GM21515 (cell line): ENCODE data around the gene AASS.

Experiments
- ATAC-seq: cut with Tn5 transposase; IDR thresholded peaks from one replicate; pipeline ENCODE4 v1.9.1; 2021; ENCODE audit not compliant: unreplicated experiment

AASS gene

DNA sequence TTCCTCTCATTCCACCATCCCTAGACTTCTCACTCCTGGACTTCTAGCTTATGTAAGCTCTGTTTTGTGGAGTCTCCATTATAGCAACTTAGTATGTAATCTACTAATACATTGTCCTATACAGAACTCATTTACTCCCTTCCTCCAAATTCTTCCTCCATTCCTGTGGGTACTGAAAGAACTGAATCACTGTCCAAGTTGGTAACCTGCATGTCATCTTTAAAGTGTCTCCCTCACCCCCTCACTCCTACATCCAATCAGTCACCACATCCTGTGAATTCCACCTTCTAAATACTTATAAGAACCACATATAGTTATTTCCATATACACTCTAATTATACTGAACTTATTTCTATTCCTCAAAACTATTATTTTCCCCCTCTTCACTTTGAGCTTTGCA lies 20.3 kb downstream of the AASS start:
- ATAC-seq, result no peak

- ATAC-seq, result no peak
Measured at GRCh38 chr7:122118757-122119156, 25.3 kb downstream of the AASS start.

- no peak for ATAC-seq
Measured at GRCh38 chr7:122103064-122103463, 41.0 kb downstream of the AASS start.

DNA sequence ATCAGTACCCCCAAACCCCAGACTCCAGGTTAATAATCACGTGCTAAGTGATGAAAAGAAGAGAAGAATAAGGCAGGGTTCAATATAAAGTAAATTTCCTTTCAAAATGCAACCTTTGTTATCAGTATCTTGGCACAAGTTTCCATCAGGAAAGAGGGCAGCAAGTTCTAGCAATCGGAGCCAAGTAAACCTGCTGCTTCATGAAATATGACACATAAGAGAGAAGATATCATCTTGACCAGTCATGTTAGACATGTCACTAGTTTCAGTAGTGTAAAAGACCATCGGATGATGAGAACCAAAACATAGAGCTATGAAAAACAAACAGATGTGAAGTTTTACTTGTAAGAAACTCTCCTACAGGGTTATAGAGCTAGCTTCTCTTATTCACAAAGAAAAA lies 44.0 kb downstream of the AASS start:
- ATAC-seq, result no peak

DNA sequence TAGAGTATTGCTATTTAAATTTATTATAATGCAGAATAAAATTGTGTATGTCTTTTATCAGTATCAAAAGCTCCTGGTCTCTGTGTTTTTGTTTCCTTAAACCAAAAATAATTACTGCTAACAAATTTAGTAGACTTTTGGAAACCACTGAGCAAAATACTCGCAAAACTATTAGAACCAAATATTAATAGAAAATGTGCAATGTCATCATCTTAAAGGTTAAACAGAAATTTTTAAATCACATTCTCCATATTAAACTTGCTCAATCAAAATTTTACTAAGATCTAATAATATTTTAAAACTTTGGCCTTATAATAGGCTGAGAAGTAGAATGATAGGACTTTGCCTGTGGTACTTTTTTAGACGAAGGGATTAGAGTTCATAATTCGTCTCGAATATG lies 48.4 kb downstream of the AASS start:
- no peak for ATAC-seq

DNA sequence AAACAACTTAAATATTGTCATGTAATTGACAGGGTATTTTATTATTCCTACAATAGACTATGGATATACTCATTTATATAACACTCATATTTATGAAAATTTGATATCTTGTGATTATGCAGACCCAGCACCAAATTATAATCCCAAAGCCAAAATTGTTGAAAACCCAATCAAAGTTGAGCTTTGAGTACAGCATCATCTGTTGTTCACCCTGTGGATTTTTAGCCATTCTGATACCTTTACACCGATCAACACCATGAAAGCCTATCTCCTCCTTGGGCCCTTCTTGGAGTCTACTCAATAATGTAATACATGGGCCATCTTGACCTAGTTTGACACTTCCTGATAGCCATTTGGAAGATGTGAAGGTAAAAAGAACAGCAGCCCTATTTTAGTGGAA lies 49.5 kb downstream of the AASS start:
- no peak for ATAC-seq

DNA sequence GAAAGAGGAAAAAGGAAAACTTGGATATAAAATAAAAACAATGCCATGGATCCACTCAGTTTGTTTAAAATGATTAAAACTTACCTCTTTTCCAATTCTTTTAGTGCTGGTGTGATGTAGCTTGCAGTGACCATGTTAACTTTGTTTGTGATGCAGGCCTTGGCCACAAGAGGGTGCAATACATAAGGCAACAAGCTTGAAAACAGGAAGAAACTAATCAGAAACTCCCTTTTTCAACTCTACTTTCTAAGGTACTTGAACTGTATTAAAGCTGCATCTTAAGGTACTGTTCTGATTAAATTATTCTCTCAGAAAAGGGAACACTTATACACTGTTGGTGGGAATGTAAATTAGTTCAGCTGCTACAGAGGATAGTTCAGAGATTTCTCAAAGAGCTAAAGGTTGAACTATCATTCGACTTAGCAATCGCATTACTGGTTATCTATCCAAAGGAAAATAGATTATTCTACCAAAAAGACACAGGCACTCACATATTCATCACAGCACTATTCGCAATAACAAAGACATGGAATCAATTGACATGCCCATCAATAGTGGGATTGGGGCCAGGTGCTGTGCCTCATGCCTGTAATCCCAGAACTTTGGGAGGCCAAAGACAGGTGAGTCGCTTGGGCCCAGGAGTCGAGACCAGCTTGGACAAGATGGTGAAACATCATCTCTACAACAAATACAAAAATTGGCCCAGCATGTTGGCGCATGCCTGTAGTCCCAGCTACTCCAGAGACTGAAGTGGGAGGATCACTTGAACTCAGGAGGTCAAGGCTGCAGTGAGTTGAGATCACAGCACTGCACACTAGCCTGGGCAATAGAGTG lies 50.9 kb downstream of the AASS start:
- ATAC-seq, result peak; percentile 96

DNA sequence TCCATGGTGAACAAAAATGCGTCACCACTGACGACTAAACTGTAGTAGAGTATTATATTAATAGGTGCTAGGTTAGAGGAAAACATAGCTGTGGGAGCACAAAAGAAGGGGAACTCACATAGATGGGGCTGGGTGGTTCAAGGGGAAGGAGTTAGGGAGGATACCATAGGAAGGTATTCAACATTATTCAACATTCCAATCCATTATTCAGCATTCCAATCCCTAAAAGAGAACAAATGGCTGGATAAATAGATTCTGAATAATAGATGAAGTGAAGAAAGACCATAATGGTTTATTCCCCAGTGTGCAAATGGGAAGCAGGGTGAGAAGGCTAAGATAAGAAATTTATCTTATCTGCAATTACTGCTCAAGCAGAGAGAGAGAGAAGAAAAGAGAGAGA lies 61.4 kb downstream of the AASS start:
- ATAC-seq, result no peak

DNA sequence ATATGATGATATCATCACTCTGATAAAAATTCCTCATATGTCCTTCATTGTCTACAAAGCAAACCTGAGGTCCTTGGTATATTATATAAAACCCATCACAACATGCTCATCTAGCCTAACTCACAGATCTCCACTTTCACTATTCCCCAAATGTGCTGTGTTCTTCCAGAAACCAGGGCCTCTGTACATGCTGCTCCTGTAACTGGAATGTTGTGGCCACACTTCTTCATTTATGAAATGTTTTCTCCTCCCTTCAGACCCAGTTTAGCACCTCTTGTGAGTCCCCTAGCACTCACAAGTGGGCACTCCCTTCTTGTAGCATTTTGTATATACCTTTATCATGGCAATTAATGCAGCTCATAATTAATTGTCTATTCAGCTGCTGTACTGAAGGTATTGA lies 61.9 kb downstream of the AASS start:
- no peak for ATAC-seq

DNA sequence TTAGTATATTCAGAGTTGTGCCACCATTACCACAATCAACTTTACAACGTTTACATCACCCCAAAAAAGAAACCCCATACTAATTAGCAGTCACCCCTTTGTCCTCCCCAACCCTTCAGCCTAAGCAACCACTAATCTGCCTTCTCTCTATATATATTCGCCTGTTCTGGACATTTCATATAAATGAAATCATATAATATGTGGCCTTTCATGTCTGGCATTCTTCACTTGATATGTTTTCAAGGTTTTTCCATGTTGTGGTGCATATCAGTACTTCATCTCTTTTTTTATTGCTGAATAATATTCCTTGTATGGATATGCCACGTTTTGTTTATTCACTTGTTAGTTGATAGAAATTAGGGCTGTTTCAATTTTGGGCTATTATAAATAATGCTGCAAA lies 70.4 kb downstream of the AASS start:
- no peak for ATAC-seq

DNA sequence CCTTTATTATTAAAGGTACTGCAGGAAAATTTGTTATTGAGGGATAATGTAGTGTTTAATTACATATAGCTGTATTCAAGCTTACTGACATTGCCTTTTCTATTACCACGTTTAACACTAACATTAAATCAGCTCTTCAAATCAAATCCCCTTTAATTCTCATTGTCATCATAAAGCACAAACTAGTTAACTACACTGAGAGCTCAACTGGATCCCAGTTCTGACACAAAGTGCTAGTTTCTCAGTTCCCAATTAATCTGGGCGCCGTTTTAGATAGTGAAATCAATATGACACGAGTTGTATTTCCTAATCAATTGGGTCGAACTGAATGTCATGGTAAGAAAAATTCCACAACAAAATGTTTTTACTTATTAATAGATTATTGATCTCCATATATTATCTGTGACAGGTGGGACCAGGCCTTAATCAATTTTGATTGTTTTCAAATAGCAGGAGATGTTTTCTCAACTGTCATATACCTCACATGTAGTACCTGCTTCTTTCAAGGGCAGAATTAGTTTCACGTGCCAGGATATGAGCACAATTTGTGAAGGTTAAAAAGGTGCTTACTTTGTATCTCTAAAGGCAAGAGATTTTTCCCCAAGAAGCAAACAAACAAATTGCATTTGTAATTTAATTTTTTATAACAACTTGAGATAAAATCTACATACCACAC lies 71.0 kb downstream of the AASS start:
- no peak for ATAC-seq

DNA sequence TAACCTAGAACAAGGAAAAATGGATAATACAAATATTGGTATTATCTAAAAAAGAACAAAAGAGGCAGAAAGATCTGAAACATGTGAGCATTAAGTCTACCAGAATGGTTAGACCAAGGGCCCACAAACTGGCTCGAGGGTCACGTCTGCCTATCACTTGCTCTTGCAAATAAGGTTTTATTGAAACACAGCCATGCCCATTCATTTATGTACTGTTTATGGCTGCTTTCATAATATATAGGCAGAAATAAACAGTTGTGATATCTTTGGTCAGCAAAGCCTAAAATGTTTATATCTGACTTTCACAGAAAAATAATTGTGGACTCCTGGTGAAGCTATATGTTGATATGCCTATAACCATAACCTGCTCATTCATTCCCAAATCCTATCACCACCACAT lies 71.8 kb downstream of the AASS start:
- ATAC-seq, result no peak

DNA sequence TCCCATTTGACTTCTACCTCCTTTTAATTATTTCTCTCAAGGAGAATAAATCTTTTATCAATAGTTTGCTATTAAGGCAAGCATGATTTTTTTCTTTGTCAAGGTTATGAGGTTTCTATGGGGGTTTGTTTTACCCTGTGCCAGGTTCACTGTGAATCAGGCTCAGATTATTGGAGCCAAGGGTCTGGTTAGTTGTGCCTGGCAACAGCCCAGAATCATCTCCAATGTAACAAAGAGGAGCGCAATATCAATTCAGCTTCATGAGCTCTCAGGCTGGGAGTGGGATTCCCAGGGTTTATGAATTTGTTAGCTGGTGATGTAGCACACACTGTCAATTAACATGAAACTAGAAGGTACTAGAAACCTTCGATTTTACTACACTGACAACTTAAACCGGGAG lies 73.2 kb downstream of the AASS start:
- no peak for ATAC-seq

DNA sequence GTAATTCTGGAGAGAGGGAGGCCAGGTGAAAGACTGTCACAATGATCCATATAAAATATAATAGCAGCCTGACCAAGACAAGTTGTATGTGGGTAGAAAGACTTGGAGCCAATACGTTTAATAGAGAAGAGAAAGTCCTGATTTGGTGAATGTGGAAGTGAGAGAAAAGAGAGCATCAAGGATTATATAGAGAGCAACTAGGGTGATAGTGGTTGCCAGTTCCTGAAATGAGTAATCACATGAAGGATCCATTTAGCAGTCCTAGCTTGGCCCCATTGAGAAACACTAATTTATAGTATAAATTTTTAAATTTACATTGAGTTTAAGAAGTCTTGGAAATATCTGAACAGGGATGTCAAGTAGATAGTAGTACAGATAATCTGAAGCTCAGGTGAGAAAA lies 74.0 kb downstream of the AASS start:
- ATAC-seq, result no peak

- ATAC-seq, result no peak
Measured at GRCh38 chr7:122068999-122069398, 75.0 kb downstream of the AASS start.

DNA sequence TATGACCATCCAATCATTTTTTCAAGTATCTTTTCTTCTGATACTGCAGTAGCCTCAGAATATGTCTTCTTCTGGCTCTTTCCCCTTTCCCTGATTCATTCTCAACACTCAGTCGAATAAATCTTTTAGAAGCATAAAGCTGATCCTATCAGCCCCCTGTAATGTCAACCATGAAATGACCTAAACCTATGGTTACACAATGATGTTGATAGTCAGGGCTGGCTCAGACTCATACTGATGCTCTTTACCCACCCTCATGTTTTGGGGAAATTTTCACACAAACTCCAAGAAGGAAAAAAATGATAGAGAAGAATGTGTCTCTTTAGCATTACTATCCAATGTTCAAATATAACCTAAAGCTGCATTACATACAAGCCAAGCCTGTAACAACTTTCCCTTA lies 76.0 kb downstream of the AASS start:
- ATAC-seq, result no peak

GRCh38 chr7:122067077-122067476 lies 77.0 kb downstream of the AASS start:
- no peak for ATAC-seq

GRCh38 chr7:122064971-122065370 lies 79.1 kb downstream of the AASS start:
- ATAC-seq, result no peak

GRCh38 chr7:122063146-122063545 lies 80.9 kb downstream of the AASS start:
- no peak for ATAC-seq

GRCh38 chr7:122059542-122059941 lies 84.5 kb downstream of the AASS start:
- no peak for ATAC-seq

GRCh38 chr7:122056977-122057376 lies 87.1 kb downstream of the AASS start:
- no peak for ATAC-seq

DNA sequence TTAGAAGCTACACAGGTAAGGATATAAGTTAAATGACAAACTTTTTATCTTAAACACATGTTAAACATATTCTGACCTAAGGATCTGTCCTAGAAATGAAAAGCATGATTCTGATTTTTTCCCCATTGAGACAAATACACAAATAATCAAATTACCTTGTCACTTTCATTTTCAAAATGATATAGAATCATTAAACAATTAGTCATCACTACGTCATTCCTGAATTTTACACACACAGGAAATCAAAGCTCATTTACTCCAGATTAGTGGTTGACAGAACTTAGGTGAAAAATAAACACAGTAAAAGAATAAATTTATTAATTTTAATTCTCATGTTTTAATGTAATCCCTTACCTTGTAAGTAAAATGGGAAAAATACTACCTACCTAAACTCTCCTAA lies 89.0 kb downstream of the AASS start:
- no peak for ATAC-seq

DNA sequence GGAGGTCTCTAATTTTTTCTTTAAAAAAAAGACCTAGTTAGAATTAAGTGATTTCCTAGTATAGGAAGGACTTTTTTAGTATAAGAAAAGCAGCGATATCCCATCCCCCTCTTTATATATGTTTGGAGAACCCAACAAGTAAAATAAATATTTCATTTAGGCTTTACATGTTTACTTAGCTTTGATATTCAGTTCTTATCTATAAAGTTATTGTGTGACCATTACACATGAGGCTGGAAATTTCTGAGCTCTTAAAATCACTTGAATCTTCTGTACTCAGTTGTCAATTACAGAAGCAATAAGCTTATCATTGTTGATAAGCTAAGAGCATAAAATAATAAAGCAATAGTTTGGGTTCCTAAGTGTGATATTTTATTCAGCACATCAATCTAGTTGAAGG lies 89.7 kb downstream of the AASS start:
- ATAC-seq, result no peak
